Fibroblast of pulmonary artery (primary cell): ENCODE measurements around the gene SCYGR3.

Experiments
- DNase-seq: peaks from one replicate; pipeline ENCODE4 v3.0.0-alpha.2; 2010; ENCODE audit warnings: low read depth
- H3K4me3 ChIP-seq: replicated peaks from 2 replicates; pipeline ENCODE4 v1.5.1; 2011; ENCODE audit warnings: low read depth, mild to moderate bottlenecking, control low read depth, low read length, moderate library complexity
- TF ChIP-seq, protein P1 (sequence below): IDR thresholded peaks from 2 replicates; pipeline ENCODE4 v1.5.1; 2011; ENCODE audit warnings: mild to moderate bottlenecking, control low read depth, low read length, inconsistent platforms; ENCODE audit errors: missing control alignments

The SCYGR3 gene

GRCh38 chr2:227570615-227571014, 44.0 kb downstream of the SCYGR3 start:
- TF ChIP-seq, protein P1, sequence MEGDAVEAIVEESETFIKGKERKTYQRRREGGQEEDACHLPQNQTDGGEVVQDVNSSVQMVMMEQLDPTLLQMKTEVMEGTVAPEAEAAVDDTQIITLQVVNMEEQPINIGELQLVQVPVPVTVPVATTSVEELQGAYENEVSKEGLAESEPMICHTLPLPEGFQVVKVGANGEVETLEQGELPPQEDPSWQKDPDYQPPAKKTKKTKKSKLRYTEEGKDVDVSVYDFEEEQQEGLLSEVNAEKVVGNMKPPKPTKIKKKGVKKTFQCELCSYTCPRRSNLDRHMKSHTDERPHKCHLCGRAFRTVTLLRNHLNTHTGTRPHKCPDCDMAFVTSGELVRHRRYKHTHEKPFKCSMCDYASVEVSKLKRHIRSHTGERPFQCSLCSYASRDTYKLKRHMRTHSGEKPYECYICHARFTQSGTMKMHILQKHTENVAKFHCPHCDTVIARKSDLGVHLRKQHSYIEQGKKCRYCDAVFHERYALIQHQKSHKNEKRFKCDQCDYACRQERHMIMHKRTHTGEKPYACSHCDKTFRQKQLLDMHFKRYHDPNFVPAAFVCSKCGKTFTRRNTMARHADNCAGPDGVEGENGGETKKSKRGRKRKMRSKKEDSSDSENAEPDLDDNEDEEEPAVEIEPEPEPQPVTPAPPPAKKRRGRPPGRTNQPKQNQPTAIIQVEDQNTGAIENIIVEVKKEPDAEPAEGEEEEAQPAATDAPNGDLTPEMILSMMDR = no peak
- no peak overlapping the region for H3K4me3 ChIP-seq
- DNase-seq = no peak

- DNase-seq = no peak
- TF ChIP-seq, protein P1 = no peak
Observed at GRCh38 chr2:227568852-227569169, 45.8 kb downstream of the SCYGR3 start.

DNA sequence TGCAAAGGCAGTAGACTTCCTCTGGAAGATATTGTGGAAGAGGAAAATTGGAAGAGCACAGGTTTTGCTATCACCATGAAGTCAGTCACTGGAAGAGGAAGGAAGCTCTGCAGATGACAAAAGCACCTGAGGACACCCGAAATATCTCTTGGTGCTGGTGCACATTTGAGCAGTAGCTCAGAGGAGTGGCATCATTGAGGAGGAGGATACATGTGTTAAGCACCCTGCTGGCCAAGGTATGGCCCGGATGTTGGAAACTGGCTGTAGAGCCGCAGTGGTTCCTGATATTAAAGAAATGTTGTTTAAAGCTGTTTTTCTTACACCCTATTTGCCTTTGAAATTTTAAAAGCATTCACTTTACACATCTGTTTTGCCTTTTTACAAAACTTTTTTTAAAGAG, 48.6 kb downstream of the SCYGR3 start:
- TF ChIP-seq, protein P1 = no peak
- DNase-seq = no peak
- H3K4me3 ChIP-seq = no peak overlapping the region

More at GRCh38 chr2:227568852-227569169, 45.8 kb downstream of the SCYGR3 start:
- H3K4me3 ChIP-seq = no peak overlapping the region

DNA sequence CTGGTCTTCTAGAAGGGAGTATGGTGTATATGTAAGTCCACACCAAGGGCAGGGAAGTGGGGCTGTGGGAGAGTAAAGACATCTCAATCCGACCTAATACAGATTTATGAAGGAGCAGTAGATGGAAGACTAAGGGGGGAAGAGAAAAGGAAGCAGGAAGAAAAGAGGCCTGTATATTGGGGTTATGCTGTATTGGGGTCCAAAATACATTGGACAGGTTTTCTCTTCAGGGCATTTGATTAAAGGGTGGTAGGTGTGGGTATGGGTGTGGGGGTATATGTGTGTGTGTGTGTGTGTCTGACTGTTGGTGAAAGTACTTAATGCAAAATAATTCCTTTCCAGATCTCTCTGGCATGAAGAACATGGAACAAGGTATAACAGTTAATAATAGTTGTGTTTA, 49.6 kb downstream of the SCYGR3 start:
- TF ChIP-seq, protein P1 = no peak
- DNase-seq = no peak
- no peak overlapping the region for H3K4me3 ChIP-seq
